Stimulated activated naive CD4-positive, alpha-beta T cell treated with Interleukin-2 at 50 U/mL for 16 hours (primary cell): ENCODE data around the gene PRDM2.

Experiments
- DNase-seq: peaks from one replicate; lab custom pipeline; 2025; lab: John Stamatoyannopoulos, UW

Gene PRDM2

DNA sequence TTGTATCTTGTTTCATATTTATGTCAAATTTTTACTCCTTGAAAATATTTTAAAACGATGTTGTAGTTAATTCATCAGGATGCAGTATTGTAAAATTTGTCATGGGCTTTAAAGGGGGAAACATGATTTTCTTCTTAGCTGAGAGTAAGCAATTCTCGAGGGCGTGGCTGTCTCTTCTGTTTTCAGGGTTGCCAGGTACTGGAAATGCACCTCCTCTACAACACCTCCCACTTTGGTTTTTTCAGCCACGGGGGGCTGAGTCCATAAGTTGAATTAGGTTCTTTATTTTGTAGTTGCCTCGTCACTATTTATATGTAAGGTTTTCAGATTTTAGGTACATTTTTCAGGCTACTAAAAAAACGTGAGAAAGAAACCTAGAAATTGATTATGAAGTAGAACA lies 64.0 kb downstream of the PRDM2 start:
- peak; percentile 1 for DNase-seq

DNA sequence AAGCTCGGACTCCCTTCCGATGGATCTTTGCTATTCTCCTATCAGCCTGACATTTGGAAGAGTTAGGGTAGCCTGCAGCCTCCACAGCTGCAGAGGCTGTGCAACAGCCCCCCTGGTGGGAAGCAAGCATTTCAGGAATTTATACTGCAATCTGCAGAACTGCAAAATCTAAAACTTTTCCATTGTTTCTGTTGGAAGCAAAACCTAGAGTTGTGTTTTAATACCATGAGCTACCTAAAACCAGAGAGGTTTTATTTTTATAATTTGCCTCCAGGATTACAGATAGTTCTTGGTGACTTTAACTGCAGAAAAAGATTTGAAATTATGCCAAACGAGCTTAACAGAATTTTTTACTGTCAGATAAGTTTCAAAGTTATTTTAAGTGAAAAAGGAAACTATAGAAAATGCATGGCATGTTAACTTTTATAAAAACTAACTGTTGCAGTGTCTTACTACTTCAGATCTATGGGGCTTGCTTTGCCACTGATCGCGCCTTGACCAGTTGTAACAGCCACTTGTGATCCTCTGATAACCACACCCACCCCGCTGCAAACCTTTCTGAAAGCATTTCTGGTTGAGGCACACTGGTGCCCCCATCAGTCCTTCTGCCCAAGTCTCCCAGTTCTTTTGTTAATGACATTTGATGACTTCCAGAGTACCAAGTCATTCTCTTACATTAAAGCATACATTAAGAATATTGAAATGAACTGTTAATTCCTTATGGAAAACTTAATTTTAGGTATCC lies 64.8 kb downstream of the PRDM2 start:
- DNase-seq, result no peak

GRCh38 chr1:13766592-13767564 lies 66.9 kb downstream of the PRDM2 start:
- no peak for DNase-seq

DNA sequence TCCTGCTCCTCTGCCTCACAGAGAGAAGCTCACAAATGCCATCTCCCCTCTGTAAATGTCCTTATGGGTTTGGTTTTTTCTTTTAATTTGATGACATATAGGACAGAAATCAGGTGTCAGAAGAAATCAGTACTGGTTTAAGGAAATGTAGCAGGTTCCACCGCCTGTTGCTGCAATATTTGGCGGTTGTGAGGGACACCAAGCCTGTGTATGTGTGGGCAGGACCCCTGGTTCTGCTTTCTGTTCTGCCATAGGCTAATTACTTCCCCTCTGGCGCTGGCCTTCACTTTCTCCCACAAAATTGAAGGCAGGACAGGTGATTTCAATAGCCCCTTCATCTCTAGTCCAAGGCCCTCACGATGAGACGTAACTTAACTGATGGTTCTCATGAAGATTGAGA lies 69.2 kb downstream of the PRDM2 start:
- no peak for DNase-seq

DNA sequence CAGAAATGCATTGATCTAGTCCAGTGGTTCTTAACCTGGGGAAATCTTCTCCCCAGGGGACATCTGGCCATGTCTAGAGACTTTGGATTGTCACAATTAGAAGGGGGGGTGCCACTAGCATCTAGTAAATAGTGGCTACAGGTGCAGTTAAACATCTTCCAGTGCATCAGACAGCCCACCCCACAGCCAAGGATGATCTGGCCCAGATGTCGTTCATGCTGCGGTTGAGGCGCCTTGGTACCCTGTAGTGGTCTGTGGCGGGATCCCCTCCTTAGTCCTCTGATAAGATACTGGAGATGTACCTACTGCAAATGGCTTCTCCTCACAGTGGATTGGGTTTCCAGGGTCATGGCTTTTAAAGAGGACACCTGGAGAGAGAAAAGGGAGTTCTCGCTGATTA lies 69.8 kb downstream of the PRDM2 start:
- DNase-seq, result no peak

GRCh38 chr1:13770743-13771142 lies 70.8 kb downstream of the PRDM2 start:
- no peak for DNase-seq

DNA sequence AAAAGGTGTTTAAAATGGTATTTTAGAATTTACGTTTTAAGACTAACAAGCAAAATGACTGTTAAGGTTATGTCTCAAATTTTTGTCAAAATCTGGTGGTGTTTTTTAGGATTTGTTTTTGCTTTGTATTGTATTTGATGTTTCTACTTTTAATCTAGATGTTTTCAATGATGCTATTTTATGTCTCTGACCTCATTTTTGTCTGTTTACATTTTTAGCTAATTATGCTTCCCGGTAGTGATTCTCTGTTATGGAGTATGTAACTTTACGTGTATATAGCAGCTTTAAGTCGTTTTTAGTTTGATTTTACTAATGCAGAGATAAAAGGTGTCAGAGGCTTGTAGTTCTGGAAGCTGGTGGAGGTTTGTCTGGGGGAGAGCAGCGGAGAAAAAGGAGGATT lies 71.8 kb downstream of the PRDM2 start:
- DNase-seq, result no peak

DNA sequence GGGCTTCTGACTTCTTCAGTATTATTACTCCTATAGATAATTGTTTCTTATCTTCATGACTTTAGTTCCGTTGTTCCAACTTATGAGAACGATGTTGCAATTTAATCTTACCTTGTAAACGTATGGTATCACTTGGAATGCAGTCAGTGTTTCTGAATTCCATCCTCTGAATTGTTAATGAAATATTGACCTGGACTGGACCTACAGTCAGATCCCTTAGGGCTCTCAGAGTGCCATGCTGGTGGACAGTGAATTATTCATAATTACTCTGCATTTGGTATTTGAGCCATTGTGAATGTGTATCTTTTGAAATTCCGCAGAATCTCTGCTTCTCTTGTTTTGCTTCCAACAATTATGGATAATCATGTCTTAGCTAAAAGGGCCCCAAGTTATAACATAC lies 72.3 kb downstream of the PRDM2 start:
- DNase-seq, result no peak

DNA sequence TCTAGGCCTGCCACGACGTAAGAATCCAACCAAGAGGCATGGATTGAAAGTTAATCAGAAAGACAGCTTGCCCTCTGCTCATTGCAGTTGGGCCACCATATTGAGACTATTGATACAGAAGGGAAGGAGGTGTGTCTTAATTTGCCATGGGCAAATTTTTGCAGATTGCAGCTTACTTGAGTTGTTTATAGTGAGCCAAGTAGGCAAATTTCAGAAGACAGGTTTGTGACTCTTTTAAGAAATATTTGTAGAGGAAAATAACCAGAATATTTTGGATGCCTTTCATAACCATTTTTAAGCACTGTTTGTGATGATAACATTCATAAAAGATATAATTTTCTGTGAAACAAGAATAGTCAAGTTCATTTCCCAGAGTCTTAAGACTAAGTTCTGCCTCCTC lies 74.1 kb downstream of the PRDM2 start:
- DNase-seq, result no peak

- no peak for DNase-seq
Observed at GRCh38 chr1:13775459-13775858, 75.5 kb downstream of the PRDM2 start.

GRCh38 chr1:13775916-13776315 lies 75.9 kb downstream of the PRDM2 start:
- DNase-seq, result no peak

DNA sequence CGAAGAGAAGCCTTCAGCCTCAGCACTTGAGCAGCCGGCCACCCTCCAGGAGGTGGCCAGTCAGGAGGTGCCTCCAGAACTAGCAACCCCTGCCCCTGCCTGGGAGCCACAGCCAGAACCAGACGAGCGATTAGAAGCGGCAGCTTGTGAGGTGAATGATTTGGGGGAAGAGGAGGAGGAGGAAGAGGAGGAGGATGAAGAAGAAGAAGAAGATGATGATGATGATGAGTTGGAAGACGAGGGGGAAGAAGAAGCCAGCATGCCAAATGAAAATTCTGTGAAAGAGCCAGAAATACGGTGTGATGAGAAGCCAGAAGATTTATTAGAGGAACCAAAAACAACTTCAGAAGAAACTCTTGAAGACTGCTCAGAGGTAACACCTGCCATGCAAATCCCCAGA lies 78.4 kb downstream of the PRDM2 start:
- DNase-seq, result no peak

DNA sequence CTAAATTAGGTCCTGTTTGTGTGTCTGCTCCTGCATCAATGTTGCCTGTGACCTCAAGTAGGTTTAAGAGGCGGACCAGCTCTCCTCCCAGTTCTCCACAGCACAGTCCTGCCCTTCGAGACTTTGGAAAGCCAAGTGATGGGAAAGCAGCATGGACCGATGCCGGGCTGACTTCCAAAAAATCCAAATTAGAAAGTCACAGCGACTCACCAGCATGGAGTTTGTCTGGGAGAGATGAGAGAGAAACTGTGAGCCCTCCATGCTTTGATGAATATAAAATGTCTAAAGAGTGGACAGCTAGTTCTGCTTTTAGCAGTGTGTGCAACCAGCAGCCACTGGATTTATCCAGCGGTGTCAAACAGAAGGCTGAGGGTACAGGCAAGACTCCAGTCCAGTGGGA lies 79.9 kb downstream of the PRDM2 start:
- no peak for DNase-seq

- DNase-seq, result no peak
Observed at GRCh38 chr1:13780780-13781179, 80.8 kb downstream of the PRDM2 start.

GRCh38 chr1:13781228-13781627 lies 81.2 kb downstream of the PRDM2 start:
- DNase-seq, result no peak

GRCh38 chr1:13781907-13782633 lies 82.1 kb downstream of the PRDM2 start:
- no peak for DNase-seq

- no peak for DNase-seq
Observed at GRCh38 chr1:13782634-13783360, 82.8 kb downstream of the PRDM2 start.

DNA sequence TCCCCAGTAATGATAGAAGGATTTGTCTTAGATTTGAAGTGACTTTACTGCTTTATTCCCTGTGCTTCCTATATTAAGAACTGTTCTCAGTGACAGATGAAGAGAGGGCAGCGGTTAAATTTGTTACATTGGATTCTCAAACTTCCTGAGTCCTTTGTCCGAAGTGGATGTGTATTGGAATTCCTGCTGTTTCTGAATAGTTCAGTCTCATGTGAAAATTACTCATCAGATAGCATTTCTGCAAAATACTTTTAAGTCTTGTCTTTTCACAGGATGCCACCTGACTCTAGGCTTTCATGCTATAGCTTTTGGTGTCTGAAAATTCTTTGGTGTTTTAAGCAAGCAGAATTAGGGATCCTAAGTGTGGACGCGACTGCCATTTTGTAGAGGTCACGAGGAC lies 83.6 kb downstream of the PRDM2 start:
- DNase-seq, result no peak

GRCh38 chr1:13784971-13785370 lies 85.0 kb downstream of the PRDM2 start:
- DNase-seq, result no peak

GRCh38 chr1:13786541-13786940 lies 86.6 kb downstream of the PRDM2 start:
- no peak for DNase-seq

- DNase-seq, result no peak
Observed at GRCh38 chr1:13788795-13789194, 88.8 kb downstream of the PRDM2 start.
